SK-N-SH treated with all-trans-retinoic acid at 6 μM for 48 hours (cell line): Measurements from ENCODE around the gene TRAIP.

Experiments used
- ATAC-seq: fragments of 200-7000 bp; cut with Tn5 transposase; 3 replicates; pipeline ENCODE4 v1.9.1; 2020; ENCODE audit warnings: mild to moderate bottlenecking, moderate library complexity
- ARNTL ChIP-seq: fragments of 450-650 bp; formaldehyde crosslinking; IDR thresholded peaks from 2 replicates; pipeline ENCODE4 v1.5.0; 2020; ENCODE audit warnings: low read depth, mild to moderate bottlenecking, moderate library complexity, borderline replicate concordance
- BACH2 ChIP-seq: fragments of 250-450 bp; sonication (Bioruptor Pico); IDR thresholded peaks from 2 replicates; pipeline ENCODE4 v1.9.0; 2021; ENCODE audit warnings: mild to moderate bottlenecking, borderline replicate concordance
- CSDC2 ChIP-seq: fragments of 250-450 bp; sonication (Bioruptor Pico); IDR thresholded peaks from 2 replicates; pipeline ENCODE4 v1.5.0; 2020; ENCODE audit warnings: mild to moderate bottlenecking, moderate library complexity
- CSRNP3 ChIP-seq: fragments of 250-450 bp; sonication (Bioruptor Pico); IDR thresholded peaks from 2 replicates; pipeline ENCODE4 v1.5.1; 2021; ENCODE audit warnings: mild to moderate bottlenecking, moderate library complexity
- ESRRG ChIP-seq: fragments of 250-450 bp; sonication (Bioruptor Pico); IDR thresholded peaks from 2 replicates; pipeline ENCODE4 v1.6.1; 2021; ENCODE audit warnings: mild to moderate bottlenecking
- GLIS3 ChIP-seq: fragments of 250-450 bp; sonication (Bioruptor Pico); IDR thresholded peaks from 2 replicates; pipeline ENCODE4 v1.5.0; 2020; ENCODE audit warnings: mild to moderate bottlenecking, moderate library complexity
- OSR1 ChIP-seq: fragments of 250-450 bp; sonication (Bioruptor Pico); IDR thresholded peaks from 2 replicates; pipeline ENCODE4 v1.8.0; 2022; ENCODE audit warnings: moderate library complexity, mild to moderate bottlenecking, inconsistent platforms
- PATZ1 ChIP-seq: fragments of 250-450 bp; sonication (Bioruptor Pico); IDR thresholded peaks from 2 replicates; pipeline ENCODE4 v1.8.0; 2020; ENCODE audit warnings: mild to moderate bottlenecking, moderate library complexity, borderline replicate concordance
- POU6F1 ChIP-seq: fragments of 250-450 bp; sonication (Bioruptor Pico); IDR thresholded peaks from 2 replicates; pipeline ENCODE4 v1.8.0; 2021; ENCODE audit warnings: low read depth, mild to moderate bottlenecking, moderate library complexity, borderline replicate concordance
- PPARA ChIP-seq: fragments of 250-450 bp; sonication (Bioruptor Pico); IDR thresholded peaks from 2 replicates; pipeline ENCODE4 v1.5.0; 2020; ENCODE audit warnings: mild to moderate bottlenecking, borderline replicate concordance
- RARB ChIP-seq: fragments of 250-450 bp; sonication (Bioruptor Pico); IDR thresholded peaks from 2 replicates; pipeline ENCODE4 v1.8.0; 2021; ENCODE audit warnings: mild to moderate bottlenecking, moderate library complexity
- SNAI2 ChIP-seq: fragments of 250-450 bp; sonication (Bioruptor Pico); IDR thresholded peaks from 2 replicates; pipeline ENCODE4 v1.5.0; 2020; ENCODE audit warnings: mild to moderate bottlenecking, moderate library complexity
- TCF4 ChIP-seq: fragments of 250-450 bp; sonication (Bioruptor Pico); IDR thresholded peaks from 2 replicates; pipeline ENCODE4 v1.8.0; 2021; ENCODE audit warnings: mild to moderate bottlenecking, moderate library complexity, borderline replicate concordance
- TOX ChIP-seq: fragments of 250-450 bp; sonication (Bioruptor Pico); IDR thresholded peaks from 2 replicates; pipeline ENCODE4 v1.8.0; 2021; ENCODE audit warnings: mild to moderate bottlenecking, moderate library complexity, borderline replicate concordance
- TSHZ2 ChIP-seq: fragments of 250-450 bp; sonication (Bioruptor Pico); IDR thresholded peaks from 2 replicates; pipeline ENCODE4 v1.5.0; 2020; ENCODE audit warnings: mild to moderate bottlenecking, moderate library complexity
- ZFP3 ChIP-seq: fragments of 250-450 bp; sonication (Bioruptor Pico); IDR thresholded peaks from 2 replicates; pipeline ENCODE4 v1.5.0; 2020; ENCODE audit warnings: mild to moderate bottlenecking, moderate library complexity
- ZFP30 ChIP-seq: fragments of 450-650 bp; formaldehyde crosslinking; IDR thresholded peaks from 2 replicates; pipeline ENCODE4 v1.5.0; 2022; ENCODE audit warnings: mild to moderate bottlenecking, moderate library complexity
- ZNF565 ChIP-seq: fragments of 450-650 bp; formaldehyde crosslinking; conservative IDR thresholded peaks from 2 replicates; pipeline ENCODE4 v1.5.0; 2020; ENCODE audit warnings: low read depth, mild to moderate bottlenecking, moderate library complexity
- ZNF70 ChIP-seq: fragments of 450-650 bp; formaldehyde crosslinking; IDR thresholded peaks from 2 replicates; pipeline ENCODE4 v1.5.0; 2020; ENCODE audit warnings: mild to moderate bottlenecking, moderate library complexity

Gene TRAIP

GRCh38 chr3:49867871-49868321, 11.5 kb upstream of the TRAIP start:
- TF ChIP-seq SNAI2 (CRISPR knock-in tag) (no peak), ARNTL (CRISPR knock-in tag) (no peak), ZFP30 (CRISPR knock-in tag) (no peak), CSRNP3 (CRISPR knock-in tag) (no peak), ZNF70 (CRISPR knock-in tag) (no peak), TOX (CRISPR knock-in tag) (no peak)
- peak; percentile 39 for ATAC-seq

GRCh38 chr3:49867400-49867799, 11.0 kb upstream of the TRAIP start:
- no peak for ATAC-seq
- TF ChIP-seq ARNTL (CRISPR knock-in tag) (no peak), ZNF70 (CRISPR knock-in tag) (no peak), ZNF565 (CRISPR knock-in tag) (no peak), PATZ1 (CRISPR knock-in tag) (no peak), RARB (CRISPR knock-in tag) (no peak), SNAI2 (CRISPR knock-in tag) (no peak), ESRRG (no peak), BACH2 (CRISPR knock-in tag) (no peak), TCF4 (CRISPR knock-in tag) (no peak), ZFP3 (CRISPR knock-in tag) (no peak), POU6F1 (CRISPR knock-in tag) (no peak), PPARA (CRISPR knock-in tag) (no peak), GLIS3 (CRISPR knock-in tag) (no peak), CSDC2 (CRISPR knock-in tag) (no peak), TOX (CRISPR knock-in tag) (no peak), OSR1 (CRISPR knock-in tag) (no peak), CSRNP3 (CRISPR knock-in tag) (no peak), TSHZ2 (CRISPR knock-in tag) (no peak)

GRCh38 chr3:49865198-49865784, 8.9 kb upstream of the TRAIP start:
- ATAC-seq, result no peak
- no peak for TF ChIP-seq TOX (CRISPR knock-in tag)
